Measurements from ENCODE around the gene DNAJC22.
"Not testable (repeated sequence)": the region's sequence is repeated elsewhere in the genome, so short reads cannot be mapped to it uniquely, and the experiment has no call there.

DNAJC22 gene

GRCh38 chr12:49346659-49347310 is at the start of gene DNAJC22:
Gene DNAJC22 (plus strand): TSS chr12:49346888. CDS start chr12:49348873, 1,985 bp downstream.
- no peak for DNase-seq (ENCODE audit: low read depth in 1 of 2, low spot score in 1 of 2)

- DNase-seq (ENCODE audit: low read depth in 1 of 2, low spot score in 1 of 2) = no peak
Measured at GRCh38 chr12:49297695-49298060, 49.0 kb upstream of the DNAJC22 start.

DNA sequence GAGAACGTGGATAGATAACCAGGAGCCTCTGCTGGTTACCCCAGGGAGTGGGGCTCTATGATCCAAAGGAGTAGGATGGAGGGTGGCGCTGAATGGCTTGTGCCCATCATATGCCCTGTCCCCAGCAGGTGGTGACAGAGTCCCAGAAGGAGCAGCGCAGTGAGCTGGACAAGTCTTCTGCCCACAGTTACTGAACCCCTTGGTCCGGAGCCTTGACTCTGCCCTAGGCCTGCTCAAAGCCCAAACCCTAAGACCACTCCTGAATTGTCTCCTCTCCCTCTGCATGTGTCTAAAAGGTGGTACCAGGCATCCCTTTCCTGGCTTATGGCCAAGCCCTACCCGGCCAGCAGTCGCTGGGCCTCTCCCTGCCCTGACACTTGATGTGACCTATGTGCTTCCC is 48.5 kb upstream of the DNAJC22 start:
- no peak for DNase-seq (ENCODE audit: low read depth in 1 of 2, low spot score in 1 of 2)

DNA sequence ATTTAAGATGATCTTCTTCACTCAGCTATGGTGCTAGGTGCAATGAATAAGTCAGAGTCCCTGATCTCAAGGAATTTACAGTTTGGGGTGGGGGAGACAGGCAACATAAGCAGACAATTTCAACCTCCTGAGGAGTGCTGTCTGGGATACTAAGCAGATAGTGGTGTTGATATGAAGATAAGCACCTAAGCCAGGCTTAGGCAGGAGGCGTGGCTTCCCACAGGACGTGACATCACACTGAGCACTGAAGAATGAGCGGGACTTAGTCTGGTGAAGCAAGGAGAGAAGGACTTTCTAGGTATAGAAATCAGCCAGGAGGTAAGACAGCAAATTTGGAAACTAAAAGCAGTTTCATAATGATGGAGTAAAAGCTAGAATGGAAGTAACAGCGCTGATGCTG is 44.9 kb upstream of the DNAJC22 start:
- DNase-seq (ENCODE audit: low read depth in 1 of 2, low spot score in 1 of 2) = no peak

- no peak for DNase-seq (ENCODE audit: low read depth in 1 of 2, low spot score in 1 of 2)
Measured at GRCh38 chr12:49304161-49304560, 42.5 kb upstream of the DNAJC22 start.

DNA sequence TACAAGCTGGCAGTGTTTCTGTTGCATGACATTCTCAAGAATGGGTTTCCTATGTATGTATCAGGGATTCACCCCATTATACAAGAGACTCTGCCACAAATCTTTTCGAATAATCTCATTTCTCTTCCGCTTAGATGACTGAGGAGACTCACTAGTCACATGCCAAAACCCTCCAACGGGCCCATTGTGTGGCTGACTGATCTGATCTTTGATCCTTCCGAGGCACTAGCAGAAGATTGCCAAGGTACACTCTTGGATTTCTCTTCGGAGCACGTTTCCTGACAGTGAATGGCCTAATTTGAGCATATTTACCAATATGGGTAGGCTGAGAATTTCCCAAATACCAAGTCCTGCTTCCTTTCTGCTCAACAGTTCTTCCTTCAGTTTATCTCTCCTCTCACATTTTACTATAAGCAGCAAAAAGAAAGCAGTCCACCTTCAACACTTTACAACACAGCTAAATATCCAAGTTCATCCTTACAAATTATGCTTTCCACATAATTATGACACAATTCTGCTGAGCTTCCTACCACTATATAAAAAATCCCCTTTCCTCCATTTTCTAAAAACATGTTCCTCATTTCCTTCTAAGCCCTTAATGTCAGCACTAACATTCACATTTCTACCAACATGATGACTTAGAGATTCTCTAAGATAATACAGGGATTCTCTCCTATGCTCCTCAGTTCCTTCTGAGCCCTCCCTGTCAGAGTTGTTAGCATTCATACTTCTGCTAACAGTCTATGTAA is 40.8 kb upstream of the DNAJC22 start:
- DNase-seq (ENCODE audit: low read depth in 1 of 2, low spot score in 1 of 2) = no peak

- no peak for DNase-seq (ENCODE audit: low read depth in 1 of 2, low spot score in 1 of 2)
Measured at GRCh38 chr12:49309386-49309785, 37.3 kb upstream of the DNAJC22 start.

GRCh38 chr12:49310451-49311000 is 36.2 kb upstream of the DNAJC22 start:
- DNase-seq (ENCODE audit: low read depth in 1 of 2, low spot score in 1 of 2) = not testable (repeated sequence)

GRCh38 chr12:49314811-49315210 is 31.9 kb upstream of the DNAJC22 start:
- DNase-seq (ENCODE audit: low read depth in 1 of 2, low spot score in 1 of 2) = no peak

DNA sequence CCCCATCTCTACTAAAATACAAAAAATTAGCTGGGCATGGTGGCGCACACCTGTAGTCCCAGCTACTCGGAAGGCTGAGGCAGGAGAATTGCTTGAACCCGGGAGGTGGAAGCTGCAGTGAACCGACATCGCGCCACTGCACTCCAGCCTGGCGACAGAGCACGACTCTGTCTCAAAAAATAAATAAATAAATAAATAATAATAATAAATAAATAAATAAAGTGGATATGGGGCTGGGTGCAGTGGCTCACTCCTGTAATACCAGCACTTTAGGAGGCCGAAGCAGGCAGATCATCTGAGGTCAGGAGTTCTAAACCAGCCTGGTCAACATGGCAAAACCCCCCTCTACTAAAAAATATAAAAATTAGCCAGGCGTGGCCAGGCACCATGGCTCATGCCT is 29.6 kb upstream of the DNAJC22 start:
- DNase-seq (ENCODE audit: low read depth in 1 of 2, low spot score in 1 of 2) = not testable (repeated sequence)

GRCh38 chr12:49320411-49321103 is 26.1 kb upstream of the DNAJC22 start:
- DNase-seq (ENCODE audit: low read depth in 1 of 2, low spot score in 1 of 2) = not testable (repeated sequence)

DNA sequence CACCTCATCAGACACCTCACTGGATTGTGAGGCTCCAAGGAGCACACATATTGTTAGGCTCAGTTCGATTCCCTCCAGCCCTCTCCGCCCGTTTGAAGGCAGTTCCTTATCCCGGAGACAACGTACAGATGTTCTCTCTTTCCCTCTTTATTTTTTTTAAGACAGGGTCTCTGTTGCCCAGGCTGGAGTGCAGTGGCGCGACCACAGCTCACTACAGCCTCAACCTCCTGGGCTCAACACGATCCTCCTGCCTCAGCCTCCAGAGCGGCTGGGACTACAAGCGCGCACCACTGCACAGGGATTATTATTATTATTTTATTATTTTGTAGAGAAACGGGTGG is 24.4 kb upstream of the DNAJC22 start:
- DNase-seq (ENCODE audit: low read depth in 1 of 2, low spot score in 1 of 2) = no peak

DNA sequence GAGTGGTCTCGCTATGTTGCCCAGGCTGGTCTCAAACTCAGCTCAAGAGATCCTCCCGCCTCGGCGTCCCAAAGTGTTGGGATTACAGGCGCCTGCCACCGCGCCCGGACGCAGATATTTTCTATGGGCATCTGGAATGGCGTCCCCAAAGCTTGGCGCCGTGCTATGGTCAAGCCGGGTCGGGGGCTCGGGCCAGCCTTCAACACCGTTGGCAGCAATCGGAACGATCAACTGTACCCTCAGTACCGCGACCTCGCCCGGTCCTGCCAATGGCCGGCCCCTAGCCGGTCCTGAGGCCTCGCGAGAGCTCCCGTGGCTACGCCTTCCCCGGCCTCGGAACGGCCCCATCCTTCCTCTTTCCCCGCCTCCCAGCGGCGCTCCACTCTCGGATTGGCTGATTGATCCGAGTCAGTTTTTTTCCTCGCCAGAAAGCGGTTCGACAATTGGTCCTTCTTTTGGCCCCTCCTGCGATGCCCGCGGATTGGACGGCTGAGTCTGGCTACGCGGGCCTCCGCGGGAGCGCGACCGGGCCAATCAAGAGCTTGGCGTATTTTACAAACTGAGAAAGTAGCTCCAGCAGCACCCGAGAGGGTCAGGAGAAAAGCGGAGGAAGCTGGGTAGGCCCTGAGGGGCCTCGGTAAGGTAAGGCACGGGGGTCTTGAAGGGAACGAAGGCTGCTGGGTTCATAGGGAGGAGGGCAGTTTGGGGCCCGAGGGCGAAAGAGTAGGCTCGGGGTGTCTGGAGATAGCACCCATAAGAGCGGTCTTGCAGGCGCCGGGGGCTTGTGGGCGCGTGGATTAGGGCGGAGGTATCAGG is 23.8 kb upstream of the DNAJC22 start, which contains the start of gene TROAP:
TSS of gene TROAP (plus strand) at position 548 of the 816 bp plus-strand sequence. CDS start 354 bp downstream, outside the sequence.
- peak; percentile 88 to 98 for DNase-seq (ENCODE audit: low read depth in 1 of 2, low spot score in 1 of 2)

DNA sequence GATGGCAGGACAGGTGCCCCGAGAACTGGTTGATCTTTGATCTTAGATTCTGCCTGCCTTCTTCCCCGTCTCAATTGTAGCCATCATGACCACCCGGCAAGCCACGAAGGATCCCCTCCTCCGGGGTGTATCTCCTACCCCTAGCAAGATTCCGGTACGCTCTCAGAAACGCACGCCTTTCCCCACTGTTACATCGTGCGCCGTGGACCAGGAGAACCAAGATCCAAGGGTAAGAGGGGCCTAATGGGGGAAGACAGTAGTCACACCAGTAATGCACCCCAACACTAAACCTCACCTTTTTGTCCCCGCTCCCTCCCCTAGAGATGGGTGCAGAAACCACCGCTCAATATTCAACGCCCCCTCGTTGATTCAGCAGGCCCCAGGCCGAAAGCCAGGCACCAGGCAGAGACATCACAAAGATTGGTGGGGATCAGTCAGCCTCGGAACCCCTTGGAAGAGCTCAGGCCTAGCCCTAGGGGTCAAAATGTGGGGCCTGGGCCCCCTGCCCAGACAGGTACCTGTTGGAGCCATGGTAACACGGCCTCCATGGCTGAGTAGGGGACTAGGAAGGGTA is 23.1 kb upstream of the DNAJC22 start:
- DNase-seq (ENCODE audit: low read depth in 1 of 2, low spot score in 1 of 2) = no peak

DNA sequence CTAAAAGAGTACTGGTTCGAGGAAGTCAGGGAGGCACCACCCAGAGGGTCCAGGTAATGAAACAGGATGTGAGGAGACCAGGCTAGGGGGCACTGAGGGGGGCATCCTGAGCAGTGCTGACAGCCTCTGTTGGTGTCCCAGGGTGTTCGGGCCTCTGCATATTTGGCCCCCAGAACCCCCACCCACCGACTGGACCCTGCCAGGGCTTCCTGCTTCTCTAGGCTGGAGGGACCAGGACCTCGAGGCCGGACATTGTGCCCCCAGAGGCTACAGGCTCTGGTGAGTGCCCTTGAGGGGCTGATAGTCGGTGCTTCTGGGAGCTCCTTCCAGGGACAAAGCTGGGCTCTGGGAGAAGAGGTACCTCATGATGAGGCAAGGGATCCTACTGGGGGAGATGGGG is 21.1 kb upstream of the DNAJC22 start:
- no peak for DNase-seq (ENCODE audit: low read depth in 1 of 2, low spot score in 1 of 2)

DNA sequence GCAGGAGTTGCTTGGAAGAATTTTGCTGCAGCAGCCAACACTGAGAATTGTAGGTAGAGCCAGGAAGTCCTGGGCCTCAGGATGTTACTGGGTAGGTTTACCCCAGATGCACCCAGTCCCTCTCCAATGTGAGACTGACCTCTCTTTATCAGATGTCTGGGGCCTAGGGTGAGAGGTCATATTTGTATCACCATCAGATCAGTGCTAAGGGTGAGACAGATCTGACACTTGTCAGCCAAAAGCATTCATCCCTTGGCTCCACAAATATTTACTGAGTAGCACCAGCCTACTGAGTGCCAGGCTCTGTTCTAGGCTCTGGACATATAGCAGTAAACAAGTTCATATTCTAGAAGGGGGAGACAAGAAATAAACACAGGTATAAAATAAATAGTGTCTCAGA is 19.3 kb upstream of the DNAJC22 start:
- no peak for DNase-seq (ENCODE audit: low read depth in 1 of 2, low spot score in 1 of 2)

DNA sequence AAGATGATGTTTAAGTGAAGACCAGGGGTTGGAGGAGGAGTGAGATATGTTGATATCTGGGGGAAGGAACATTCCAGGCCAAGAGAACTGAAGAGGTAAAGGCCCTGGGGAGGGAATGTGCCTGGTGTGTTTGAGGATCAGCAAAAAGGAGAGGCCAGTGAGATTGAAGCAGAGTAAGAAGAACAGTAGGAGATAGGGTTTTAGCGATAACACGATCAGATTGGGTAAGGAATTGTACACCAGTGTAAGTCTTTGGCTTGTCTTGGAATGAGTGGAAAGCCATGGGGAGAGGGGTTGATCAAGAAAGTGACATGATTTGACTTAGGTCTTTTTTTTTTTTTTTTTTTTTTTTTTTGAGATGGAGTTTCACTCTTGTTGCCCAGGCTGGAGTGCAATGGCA is 18.8 kb upstream of the DNAJC22 start:
- DNase-seq (ENCODE audit: low read depth in 1 of 2, low spot score in 1 of 2) = no peak

GRCh38 chr12:49328816-49329215 is 17.9 kb upstream of the DNAJC22 start:
- DNase-seq (ENCODE audit: low read depth in 1 of 2, low spot score in 1 of 2) = no peak

- no peak for DNase-seq (ENCODE audit: low read depth in 1 of 2, low spot score in 1 of 2)
Measured at GRCh38 chr12:49330032-49330619, 16.6 kb upstream of the DNAJC22 start.

DNA sequence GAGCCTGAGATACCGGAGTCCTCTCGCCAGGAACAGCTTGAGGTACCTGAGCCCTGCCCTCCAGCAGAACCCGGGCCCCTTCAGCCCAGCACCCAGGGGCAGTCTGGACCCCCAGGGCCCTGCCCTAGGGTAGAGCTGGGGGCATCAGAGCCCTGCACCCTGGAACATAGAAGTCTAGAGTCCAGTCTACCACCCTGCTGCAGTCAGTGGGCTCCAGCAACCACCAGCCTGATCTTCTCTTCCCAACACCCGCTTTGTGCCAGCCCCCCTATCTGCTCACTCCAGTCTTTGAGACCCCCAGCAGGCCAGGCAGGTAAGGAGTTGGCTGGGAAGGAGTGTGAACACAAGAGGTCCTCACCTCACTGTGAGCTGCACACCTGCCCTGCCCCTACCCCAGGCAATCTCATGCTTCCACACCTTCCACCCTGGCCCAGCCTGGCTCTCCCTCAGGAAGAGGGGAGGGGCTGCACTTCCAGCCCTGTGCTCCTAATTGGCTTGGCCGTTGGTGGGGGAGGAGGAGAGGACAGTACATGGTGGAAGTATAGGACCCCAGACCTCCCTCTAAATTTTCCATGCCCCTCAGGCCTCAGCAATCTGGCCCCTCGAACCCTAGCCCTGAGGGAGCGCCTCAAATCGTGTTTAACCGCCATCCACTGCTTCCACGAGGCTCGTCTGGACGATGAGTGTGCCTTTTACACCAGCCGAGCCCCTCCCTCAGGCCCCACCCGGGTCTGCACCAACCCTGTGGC is 15.9 kb upstream of the DNAJC22 start:
- DNase-seq (ENCODE audit: low read depth in 1 of 2, low spot score in 1 of 2) = no peak

Data from activated CD4-positive, alpha-beta T cell treated with anti-CD3 and anti-CD28 coated beads, Interleukin-2, amount 50 U/mL, for 24 hours (primary cell).